Measurements from ENCODE around the gene TOMM7. TPM values are rescaled to one million over a fixed set of nuclear protein-coding genes. Genes with fewer than 3 reads are reported as not detected.

TOMM7 gene
- total and polyA plus RNA-seq, 4 donors: 122 to 275 (median 204) TPM

DNA sequence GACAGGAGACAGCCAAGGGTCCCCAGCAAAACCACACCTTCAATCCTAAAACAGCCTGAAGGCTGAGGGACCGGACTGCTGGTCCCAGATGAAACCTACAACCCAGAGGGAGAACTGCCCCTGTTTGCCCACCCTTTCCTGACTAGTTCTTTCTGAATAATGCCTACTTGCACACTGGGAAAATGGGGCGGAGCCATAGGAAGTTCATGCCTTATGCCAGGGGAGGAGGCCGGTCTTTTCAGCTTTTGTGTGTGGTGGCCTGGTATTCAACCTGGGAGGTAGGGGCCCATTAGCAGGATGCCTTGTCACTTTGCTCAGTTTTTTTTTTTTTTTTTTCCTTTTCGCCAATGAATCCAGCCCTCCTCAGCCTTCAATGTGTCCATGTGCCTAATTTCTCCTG, 20.7 kb downstream of the TOMM7 start:
- Histone ChIP-seq H3K36me3 (ENCODE audit: control insufficient read depth in 4 of 4, insufficient read depth in 4 of 4, low read length in 4 of 4) (no peaks in the 10 kb centered on the region), H3K4me3 (no peak overlapping the region), H3K9ac (ENCODE audit: insufficient read depth in 1 of 2, low read length in 2 of 2) (no peak overlapping the region), H3K27ac (ENCODE audit: low read depth in 1 of 2, low read length in 1 of 2) (no peak overlapping the region), H3K27me3 (ENCODE audit: control insufficient read depth in 3 of 3, insufficient read depth in 3 of 3, low read length in 2 of 3) (no peaks in the 10 kb centered on the region), H3K4me1 (ENCODE audit: control insufficient read depth in 5 of 5, insufficient read depth in 5 of 5, low read length in 5 of 5) (peaks cover 0 to 2% (median 0%) of the 10 kb centered on the region in 5 donors), H3K9me3 (ENCODE audit: control insufficient read depth in 4 of 4, insufficient read depth in 3 of 4, low read length in 3 of 4) (no peaks in the 10 kb centered on the region)
- WGBS, 2 donors: 93 to 95% methylated on average over 4 of the region's 4 CpGs
- TF ChIP-seq, protein P1, sequence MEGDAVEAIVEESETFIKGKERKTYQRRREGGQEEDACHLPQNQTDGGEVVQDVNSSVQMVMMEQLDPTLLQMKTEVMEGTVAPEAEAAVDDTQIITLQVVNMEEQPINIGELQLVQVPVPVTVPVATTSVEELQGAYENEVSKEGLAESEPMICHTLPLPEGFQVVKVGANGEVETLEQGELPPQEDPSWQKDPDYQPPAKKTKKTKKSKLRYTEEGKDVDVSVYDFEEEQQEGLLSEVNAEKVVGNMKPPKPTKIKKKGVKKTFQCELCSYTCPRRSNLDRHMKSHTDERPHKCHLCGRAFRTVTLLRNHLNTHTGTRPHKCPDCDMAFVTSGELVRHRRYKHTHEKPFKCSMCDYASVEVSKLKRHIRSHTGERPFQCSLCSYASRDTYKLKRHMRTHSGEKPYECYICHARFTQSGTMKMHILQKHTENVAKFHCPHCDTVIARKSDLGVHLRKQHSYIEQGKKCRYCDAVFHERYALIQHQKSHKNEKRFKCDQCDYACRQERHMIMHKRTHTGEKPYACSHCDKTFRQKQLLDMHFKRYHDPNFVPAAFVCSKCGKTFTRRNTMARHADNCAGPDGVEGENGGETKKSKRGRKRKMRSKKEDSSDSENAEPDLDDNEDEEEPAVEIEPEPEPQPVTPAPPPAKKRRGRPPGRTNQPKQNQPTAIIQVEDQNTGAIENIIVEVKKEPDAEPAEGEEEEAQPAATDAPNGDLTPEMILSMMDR (IDR thresholded peaks at IDR 0.05; ENCODE audit: control extremely low read depth, extremely low read depth): no peak
- DNase-seq: no peak
- ATAC-seq (ENCODE audit: insufficient read depth, low FRiP score): no peak

DNA sequence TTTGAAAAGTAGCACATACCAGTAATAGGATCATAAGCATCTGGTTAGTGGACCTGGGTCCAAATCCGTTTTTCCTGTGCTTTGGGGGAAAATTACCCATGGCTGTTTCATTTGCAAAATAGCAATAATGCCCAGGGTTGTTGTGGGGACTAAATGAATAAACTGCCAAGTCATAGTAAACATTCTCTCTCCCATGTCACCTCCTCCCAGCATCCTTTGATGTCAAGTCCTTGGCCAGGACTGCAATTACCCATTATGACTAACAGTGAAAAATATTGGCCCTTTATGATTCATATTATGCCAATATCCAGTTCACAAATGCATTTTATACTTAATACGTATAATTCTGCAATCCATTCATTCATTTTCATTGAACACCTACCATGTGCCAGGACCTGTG, 23.0 kb downstream of the TOMM7 start:
- H3K27me3 ChIP-seq (ENCODE audit: control insufficient read depth in 3 of 3, insufficient read depth in 3 of 3, low read length in 2 of 3): no peaks in the 10 kb centered on the region
- no peak overlapping the region for H3K27ac ChIP-seq (ENCODE audit: low read depth in 1 of 2, low read length in 1 of 2)
- DNase-seq (no peak), ATAC-seq (ENCODE audit: insufficient read depth, low FRiP score) (no peak)
- H3K9ac ChIP-seq (ENCODE audit: insufficient read depth in 1 of 2, low read length in 2 of 2): no peak overlapping the region
- 84 to 89% methylated on average over 2 of the region's 2 CpGs for WGBS, 2 donors
- H3K4me1 ChIP-seq (ENCODE audit: control insufficient read depth in 5 of 5, insufficient read depth in 5 of 5, low read length in 5 of 5): peaks cover 0 to 2% (median 0%) of the 10 kb centered on the region in 5 donors
- no peaks in the 10 kb centered on the region for H3K9me3 ChIP-seq (ENCODE audit: control insufficient read depth in 4 of 4, insufficient read depth in 3 of 4, low read length in 3 of 4)
- TF ChIP-seq, protein P1 (IDR thresholded peaks at IDR 0.05; ENCODE audit: control extremely low read depth, extremely low read depth): no peak
- H3K4me3 ChIP-seq: no peak overlapping the region
- H3K36me3 ChIP-seq (ENCODE audit: control insufficient read depth in 4 of 4, insufficient read depth in 4 of 4, low read length in 4 of 4): no peaks in the 10 kb centered on the region

DNA sequence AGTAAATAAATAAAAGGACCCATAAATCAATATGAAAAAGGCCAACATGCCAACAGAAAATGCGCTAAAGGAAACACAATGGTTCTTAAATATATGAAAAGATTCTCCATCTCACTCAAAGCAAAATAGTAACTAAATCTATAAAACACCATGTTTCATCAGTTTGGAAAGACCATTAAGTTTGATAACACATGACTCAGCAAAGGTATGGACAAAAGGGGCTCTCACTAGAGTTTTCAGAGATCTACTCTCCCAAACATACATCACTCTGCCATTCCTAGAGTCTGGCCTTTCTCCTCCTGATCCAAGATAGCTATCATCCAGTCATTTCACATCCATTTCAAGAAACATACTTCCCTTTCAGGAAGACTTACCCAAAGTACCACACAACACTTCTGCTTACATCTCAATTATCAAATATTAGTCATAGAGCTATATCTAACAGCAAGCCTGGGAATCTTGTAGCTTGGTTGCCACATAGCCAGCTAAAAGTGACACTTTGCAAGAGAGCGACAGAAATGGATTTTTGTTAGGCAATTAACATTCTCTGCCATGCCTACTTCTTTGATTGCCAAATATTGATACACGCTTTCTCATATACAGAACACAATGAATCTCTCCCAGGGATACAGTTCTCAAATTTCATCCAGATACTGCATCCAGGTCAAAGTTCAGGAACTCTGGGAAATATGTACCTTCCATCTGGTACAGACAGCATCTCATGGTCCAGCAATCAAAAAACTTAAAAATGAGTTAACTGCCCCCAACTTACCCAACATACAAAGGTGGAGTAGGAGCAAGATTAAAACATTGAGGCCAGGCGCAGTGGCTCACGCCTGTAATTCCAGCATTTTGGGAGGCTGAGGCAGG, 28.8 kb downstream of the TOMM7 start:
- H3K9ac ChIP-seq (ENCODE audit: insufficient read depth in 1 of 2, low read length in 2 of 2): no peak overlapping the region
- 96% methylated on average over 5 of the region's 5 CpGs for WGBS, 2 donors
- H3K4me3 ChIP-seq: no peak overlapping the region
- no peaks in the 10 kb centered on the region for H3K36me3 ChIP-seq (ENCODE audit: control insufficient read depth in 4 of 4, insufficient read depth in 4 of 4, low read length in 4 of 4)
- H3K4me1 ChIP-seq (ENCODE audit: control insufficient read depth in 5 of 5, insufficient read depth in 5 of 5, low read length in 5 of 5): no peaks in the 10 kb centered on the region
- DNase-seq (no peak), ATAC-seq (ENCODE audit: insufficient read depth, low FRiP score) (no peak)
- no peaks in the 10 kb centered on the region for H3K9me3 ChIP-seq (ENCODE audit: control insufficient read depth in 4 of 4, insufficient read depth in 3 of 4, low read length in 3 of 4)
- TF ChIP-seq, protein P1 (IDR thresholded peaks at IDR 0.05; ENCODE audit: control extremely low read depth, extremely low read depth): no peak
- H3K27ac ChIP-seq (ENCODE audit: low read depth in 1 of 2, low read length in 1 of 2): no peak overlapping the region
- H3K27me3 ChIP-seq (ENCODE audit: control insufficient read depth in 3 of 3, insufficient read depth in 3 of 3, low read length in 2 of 3): no peaks in the 10 kb centered on the region

Measured in lung (tissue), 12 donors.